NCI-H345 treated with DMSO at 0.1 percent for 48 hours (cell line): ENCODE results near the gene LELP1.
"Not testable (repeated sequence)": the region's sequence is repeated elsewhere in the genome, so short reads cannot be mapped to it uniquely, and the experiment has no call there.

Experiments
- DNase-seq: peaks from one replicate; lab custom pipeline; 2025; ENCODE audit not compliant: unreplicated experiment; lab: John Stamatoyannopoulos, UW

LELP1 gene

GRCh38 chr1:153203130-153203529, at the start of gene LELP1:
Gene LELP1 (plus strand): TSS chr1:153203430. CDS start chr1:153204708, 1,278 bp downstream.
- no peak for DNase-seq

- no peak for DNase-seq
These were observed 47.7 kb upstream of the LELP1 start for GRCh38 chr1:153155541-153155940.

GRCh38 chr1:153168686-153169085, 34.5 kb upstream of the LELP1 start:
- DNase-seq, result no peak

- DNase-seq, result no peak
These were observed 28.6 kb upstream of the LELP1 start for GRCh38 chr1:153174624-153175023.

- no peak for DNase-seq
These were observed 24.3 kb upstream of the LELP1 start for GRCh38 chr1:153178922-153179321.

- DNase-seq, result no peak
These were observed 22.7 kb upstream of the LELP1 start for GRCh38 chr1:153180556-153180955.

GRCh38 chr1:153188301-153188700, 14.9 kb upstream of the LELP1 start:
- not testable (repeated sequence) for DNase-seq

GRCh38 chr1:153190373-153190772, 12.9 kb upstream of the LELP1 start:
- DNase-seq, result peak; percentile 35

GRCh38 chr1:153192697-153193096, 10.5 kb upstream of the LELP1 start:
- DNase-seq, result peak; percentile 76

- DNase-seq, result no peak
These were observed 8.7 kb upstream of the LELP1 start for GRCh38 chr1:153194331-153195050.

GRCh38 chr1:153195216-153195615, 8.0 kb upstream of the LELP1 start:
- no peak for DNase-seq

- no peak for DNase-seq
These were observed 1.2 kb upstream of the LELP1 start for GRCh38 chr1:153202006-153202405.

GRCh38 chr1:153206631-153207030, 3.4 kb downstream of the LELP1 start:
- no peak for DNase-seq

- no peak for DNase-seq
These were observed 7.0 kb downstream of the LELP1 start for GRCh38 chr1:153210206-153210605.

- DNase-seq, result no peak
These were observed 9.0 kb downstream of the LELP1 start for GRCh38 chr1:153212201-153212600.

GRCh38 chr1:153213519-153213918, 10.3 kb downstream of the LELP1 start:
- DNase-seq, result no peak

- DNase-seq, result no peak
These were observed 14.0 kb downstream of the LELP1 start, which contains the start of gene PRR9 for GRCh38 chr1:153217212-153217611. Gene PRR9 (plus strand): TSS chr1:153217584. CDS start chr1:153218145, 561 bp downstream.

GRCh38 chr1:153217744-153218416, 14.7 kb downstream of the LELP1 start:
- DNase-seq, result no peak

- DNase-seq, result peak; percentile 12
These were observed 17.5 kb downstream of the LELP1 start for GRCh38 chr1:153220606-153221303.

- peak; percentile 70 for DNase-seq
These were observed 20.0 kb downstream of the LELP1 start for GRCh38 chr1:153223040-153223891.

GRCh38 chr1:153227810-153228209, 24.6 kb downstream of the LELP1 start:
- no peak for DNase-seq
